ENCODE results near the gene SPCS1. TPM values are rescaled to one million over a fixed set of nuclear protein-coding genes. Genes with fewer than 3 reads are reported as not detected.
"Not testable (repeated sequence)": the region's sequence is repeated elsewhere in the genome, so short reads cannot be mapped to it uniquely, and the experiment has no call there.

The SPCS1 gene
- 124 and 125 TPM in 2 replicates for total RNA-seq

GRCh38 chr3:52705688-52706686 is at the start of gene SPCS1, which contains the start of gene GLT8D1:
Gene SPCS1, plus strand, starts transcription at chr3:52706106. Its CDS starts 141 bp downstream, at chr3:52706247.
Gene GLT8D1, minus strand, starts transcription at chr3:52705791. Its CDS starts 5,331 bp downstream, at chr3:52700460.
- intact Hi-C loops (cut with micrococcal nuclease): loop anchor here (1.0 to 2.0 kb wide), 2 partner anchors 20 to 169 kb away; partner anchors contain the start of genes GNL3 and UQCC5
- peak within 1 kb of the TSS; percentile 96 for H3K4me3 Mint-ChIP-seq (ENCODE audit: low read depth)

GRCh38 chr3:52660046-52660445 is 45.9 kb upstream of the SPCS1 start:
- Mint-ChIP-seq H3K4me1 (ENCODE audit: low read depth) (peaks cover 6% of the 10 kb centered on the region), H3K36me3 (ENCODE audit: low read depth) (peaks cover 76% of the 10 kb centered on the region), H3K27me3 (ENCODE audit: low read depth) (no peaks in the 10 kb centered on the region), H3K4me3 (ENCODE audit: low read depth) (no peak overlapping the region), H3K9me3 (no peaks in the 10 kb centered on the region), H3K27ac (no peak overlapping the region)
- intact Hi-C loops (cut with micrococcal nuclease): no loop called here
- no peak for DNase-seq (ENCODE audit: low spot score)

More at GRCh38 chr3:52705688-52706686, at the start of gene SPCS1, which contains the start of gene GLT8D1:
- Mint-ChIP-seq H3K4me1 (ENCODE audit: low read depth) (peaks cover 24% of the 10 kb centered on the region), H3K9me3 (no peaks in the 10 kb centered on the region), H3K27ac (peak within 1 kb of the TSS; percentile 89), H3K36me3 (ENCODE audit: low read depth) (peaks cover 21% of the 10 kb centered on the region), H3K27me3 (ENCODE audit: low read depth) (no peaks in the 10 kb centered on the region)
- DNase-seq (ENCODE audit: low spot score): peak; percentile 84

- intact Hi-C loops (cut with micrococcal nuclease): no loop called here
- Mint-ChIP-seq H3K36me3 (ENCODE audit: low read depth) (peaks cover 69% of the 10 kb centered on the region), H3K27me3 (ENCODE audit: low read depth) (no peaks in the 10 kb centered on the region), H3K27ac (no peak overlapping the region), H3K4me3 (ENCODE audit: low read depth) (no peak overlapping the region), H3K4me1 (ENCODE audit: low read depth) (peaks cover 4% of the 10 kb centered on the region), H3K9me3 (no peaks in the 10 kb centered on the region)
- no peak for DNase-seq (ENCODE audit: low spot score)
Observed at GRCh38 chr3:52663098-52663497, 42.8 kb upstream of the SPCS1 start.

GRCh38 chr3:52670621-52671521 is 35.0 kb upstream of the SPCS1 start:
- intact Hi-C loops (cut with micrococcal nuclease): loop anchor here (1.0 kb wide), 1 partner anchor 11 kb away; no protein-coding TSS in a partner anchor
- Mint-ChIP-seq H3K4me1 (ENCODE audit: low read depth) (peaks cover 22% of the 10 kb centered on the region), H3K4me3 (ENCODE audit: low read depth) (peak overlapping the region; percentile 55), H3K27ac (peak overlapping the region; percentile 98), H3K36me3 (ENCODE audit: low read depth) (peaks cover 58% of the 10 kb centered on the region), H3K27me3 (ENCODE audit: low read depth) (no peaks in the 10 kb centered on the region), H3K9me3 (no peaks in the 10 kb centered on the region)
- peak; percentile 35 for DNase-seq (ENCODE audit: low spot score)

- intact Hi-C loops (cut with micrococcal nuclease): loop anchor here (1.0 kb wide), 1 partner anchor 11 kb away; no protein-coding TSS in a partner anchor
- peaks cover 62% of the 10 kb centered on the region for H3K36me3 Mint-ChIP-seq (ENCODE audit: low read depth)
- H3K4me3 Mint-ChIP-seq (ENCODE audit: low read depth): no peak overlapping the region
- DNase-seq (ENCODE audit: low spot score): no peak
- H3K27ac Mint-ChIP-seq: peak overlapping the region; percentile 98
- H3K4me1 Mint-ChIP-seq (ENCODE audit: low read depth): peaks cover 27% of the 10 kb centered on the region
- H3K27me3 Mint-ChIP-seq (ENCODE audit: low read depth): no peaks in the 10 kb centered on the region
- no peaks in the 10 kb centered on the region for H3K9me3 Mint-ChIP-seq
Observed at GRCh38 chr3:52671676-52672075, 34.2 kb upstream of the SPCS1 start.

GRCh38 chr3:52676201-52676600 is 29.7 kb upstream of the SPCS1 start:
- peaks cover 69% of the 10 kb centered on the region for H3K36me3 Mint-ChIP-seq (ENCODE audit: low read depth)
- H3K4me1 Mint-ChIP-seq (ENCODE audit: low read depth): peaks cover 39% of the 10 kb centered on the region
- H3K4me3 Mint-ChIP-seq (ENCODE audit: low read depth); DNase-seq (ENCODE audit: low spot score); H3K9me3 Mint-ChIP-seq; H3K27ac Mint-ChIP-seq; H3K27me3 Mint-ChIP-seq (ENCODE audit: low read depth); intact Hi-C loops (cut with micrococcal nuclease): not testable (repeated sequence)

GRCh38 chr3:52678265-52679198 is 27.4 kb upstream of the SPCS1 start:
- DNase-seq (ENCODE audit: low spot score): no peak
- Mint-ChIP-seq H3K27ac (no peak overlapping the region), H3K4me3 (ENCODE audit: low read depth) (no peak overlapping the region), H3K36me3 (ENCODE audit: low read depth) (peaks cover 69% of the 10 kb centered on the region), H3K27me3 (ENCODE audit: low read depth) (no peaks in the 10 kb centered on the region), H3K9me3 (no peaks in the 10 kb centered on the region), H3K4me1 (ENCODE audit: low read depth) (peaks cover 43% of the 10 kb centered on the region)
- intact Hi-C loops (cut with micrococcal nuclease): no loop called here

- Mint-ChIP-seq H3K9me3 (no peaks in the 10 kb centered on the region), H3K27ac (no peak overlapping the region), H3K27me3 (ENCODE audit: low read depth) (no peaks in the 10 kb centered on the region), H3K4me1 (ENCODE audit: low read depth) (peaks cover 48% of the 10 kb centered on the region), H3K36me3 (ENCODE audit: low read depth) (peaks cover 72% of the 10 kb centered on the region), H3K4me3 (ENCODE audit: low read depth) (no peak overlapping the region)
- intact Hi-C loops (cut with micrococcal nuclease): no loop called here
- DNase-seq (ENCODE audit: low spot score): no peak
Observed at GRCh38 chr3:52679199-52679538, 26.7 kb upstream of the SPCS1 start.

- Mint-ChIP-seq H3K4me1 (ENCODE audit: low read depth) (peaks cover 54% of the 10 kb centered on the region), H3K36me3 (ENCODE audit: low read depth) (peaks cover 77% of the 10 kb centered on the region), H3K9me3 (no peaks in the 10 kb centered on the region), H3K27ac (peak overlapping the region; percentile 81), H3K4me3 (ENCODE audit: low read depth) (no peak overlapping the region), H3K27me3 (ENCODE audit: low read depth) (no peaks in the 10 kb centered on the region)
- intact Hi-C loops (cut with micrococcal nuclease): loop anchor here (10.0 kb wide), 4 partner anchors 225 to 705 kb away; partner anchors contain the start of genes ABHD14A, ABHD14B, DUSP7 and NISCH
- no peak for DNase-seq (ENCODE audit: low spot score)
Observed at GRCh38 chr3:52679811-52680210, 26.1 kb upstream of the SPCS1 start.

GRCh38 chr3:52681596-52681995 is 24.3 kb upstream of the SPCS1 start:
- intact Hi-C loops (cut with micrococcal nuclease): loop anchor here (10.0 kb wide), 4 partner anchors 227 to 707 kb away; partner anchors contain the start of genes ABHD14A, ABHD14B, DUSP7 and NISCH
- Mint-ChIP-seq H3K27me3 (ENCODE audit: low read depth) (no peaks in the 10 kb centered on the region), H3K4me1 (ENCODE audit: low read depth) (peaks cover 51% of the 10 kb centered on the region), H3K36me3 (ENCODE audit: low read depth) (peaks cover 75% of the 10 kb centered on the region), H3K4me3 (ENCODE audit: low read depth) (no peak overlapping the region), H3K27ac (peak overlapping the region; percentile 86), H3K9me3 (no peaks in the 10 kb centered on the region)
- DNase-seq (ENCODE audit: low spot score): no peak

- Mint-ChIP-seq H3K4me1 (ENCODE audit: low read depth) (peaks cover 48% of the 10 kb centered on the region), H3K27me3 (ENCODE audit: low read depth) (no peaks in the 10 kb centered on the region), H3K9me3 (no peaks in the 10 kb centered on the region), H3K4me3 (ENCODE audit: low read depth) (peak overlapping the region; percentile 26), H3K36me3 (ENCODE audit: low read depth) (peaks cover 75% of the 10 kb centered on the region), H3K27ac (peak overlapping the region; percentile 86)
- intact Hi-C loops (cut with micrococcal nuclease): loop anchor here (1.0 to 10.0 kb wide), 5 partner anchors 11 to 707 kb away; partner anchors contain the start of genes ABHD14A, ABHD14B, DUSP7 and NISCH
- no peak for DNase-seq (ENCODE audit: low spot score)
Observed at GRCh38 chr3:52682016-52682415, 23.9 kb upstream of the SPCS1 start.

All from activated T-helper 2 cell treated with anti-CD3 and anti-CD28 coated beads, Interferon-gamma antibody, Interleukin-2, Interleukin-4, amounts not matched to agents 10 μg/mL and 5 μg/mL and 100 μg/mL, durations not matched to agents 14 hours and 24 hours and 36 hours (primary cell).